SK-N-SH treated with all-trans-retinoic acid at 6 μM for 48 hours (cell line): ENCODE data around the gene COPS8.

Experiments
- ATAC-seq: fragments of 200-7000 bp; cut with Tn5 transposase; 3 replicates; pipeline ENCODE4 v1.9.1; 2020; ENCODE audit warnings: mild to moderate bottlenecking, moderate library complexity
- BACH2 ChIP-seq: fragments of 250-450 bp; sonication (Bioruptor Pico); IDR thresholded peaks from 2 replicates; pipeline ENCODE4 v1.9.0; 2021; ENCODE audit warnings: mild to moderate bottlenecking, borderline replicate concordance
- CSDC2 ChIP-seq: fragments of 250-450 bp; sonication (Bioruptor Pico); IDR thresholded peaks from 2 replicates; pipeline ENCODE4 v1.5.0; 2020; ENCODE audit warnings: mild to moderate bottlenecking, moderate library complexity
- ISL1 ChIP-seq: fragments of 250-450 bp; sonication (Bioruptor Pico); IDR thresholded peaks from 2 replicates; pipeline ENCODE4 v2.1.2; 2022; ENCODE audit warnings: mild to moderate bottlenecking, moderate library complexity
- OSR1 ChIP-seq: fragments of 250-450 bp; sonication (Bioruptor Pico); IDR thresholded peaks from 2 replicates; pipeline ENCODE4 v1.8.0; 2022; ENCODE audit warnings: moderate library complexity, mild to moderate bottlenecking, inconsistent platforms
- PPARA ChIP-seq: fragments of 250-450 bp; sonication (Bioruptor Pico); IDR thresholded peaks from 2 replicates; pipeline ENCODE4 v1.5.0; 2020; ENCODE audit warnings: mild to moderate bottlenecking, borderline replicate concordance
- RARB ChIP-seq: fragments of 250-450 bp; sonication (Bioruptor Pico); IDR thresholded peaks from 2 replicates; pipeline ENCODE4 v1.8.0; 2021; ENCODE audit warnings: mild to moderate bottlenecking, moderate library complexity
- SNAI2 ChIP-seq: fragments of 250-450 bp; sonication (Bioruptor Pico); IDR thresholded peaks from 2 replicates; pipeline ENCODE4 v1.5.0; 2020; ENCODE audit warnings: mild to moderate bottlenecking, moderate library complexity
- TCF4 ChIP-seq: fragments of 250-450 bp; sonication (Bioruptor Pico); IDR thresholded peaks from 2 replicates; pipeline ENCODE4 v1.8.0; 2021; ENCODE audit warnings: mild to moderate bottlenecking, moderate library complexity, borderline replicate concordance
- TOX ChIP-seq: fragments of 250-450 bp; sonication (Bioruptor Pico); IDR thresholded peaks from 2 replicates; pipeline ENCODE4 v1.8.0; 2021; ENCODE audit warnings: mild to moderate bottlenecking, moderate library complexity, borderline replicate concordance
- ZC3H10 ChIP-seq: fragments of 250-450 bp; sonication (Bioruptor Pico); IDR thresholded peaks from 2 replicates; pipeline ENCODE4 v1.5.1; 2021; ENCODE audit warnings: mild to moderate bottlenecking, moderate library complexity
- ZFP3 ChIP-seq: fragments of 250-450 bp; sonication (Bioruptor Pico); IDR thresholded peaks from 2 replicates; pipeline ENCODE4 v1.5.0; 2020; ENCODE audit warnings: mild to moderate bottlenecking, moderate library complexity
- ZFP30 ChIP-seq: fragments of 450-650 bp; formaldehyde crosslinking; IDR thresholded peaks from 2 replicates; pipeline ENCODE4 v1.5.0; 2022; ENCODE audit warnings: mild to moderate bottlenecking, moderate library complexity
- ZNF565 ChIP-seq: fragments of 450-650 bp; formaldehyde crosslinking; conservative IDR thresholded peaks from 2 replicates; pipeline ENCODE4 v1.5.0; 2020; ENCODE audit warnings: low read depth, mild to moderate bottlenecking, moderate library complexity
- ZNF70 ChIP-seq: fragments of 450-650 bp; formaldehyde crosslinking; IDR thresholded peaks from 2 replicates; pipeline ENCODE4 v1.5.0; 2020; ENCODE audit warnings: mild to moderate bottlenecking, moderate library complexity
- TF ChIP-seq, protein P1 (sequence below): fragments of 250-450 bp; sonication (Bioruptor Pico); IDR thresholded peaks from 2 replicates; pipeline ENCODE4 v1.5.1; 2020; ENCODE audit warnings: low read depth, mild to moderate bottlenecking, moderate library complexity
- TF ChIP-seq, protein P2 (sequence below): fragments of 250-450 bp; sonication (Bioruptor Pico); IDR thresholded peaks from 2 replicates; pipeline ENCODE4 v1.5.0; 2020; ENCODE audit warnings: mild to moderate bottlenecking, moderate library complexity
- TF ChIP-seq, protein P3 (sequence below): fragments of 250-450 bp; sonication (Bioruptor Pico); IDR thresholded peaks from 2 replicates; pipeline ENCODE4 v1.8.0; 2021; ENCODE audit warnings: low read depth, mild to moderate bottlenecking, moderate library complexity, borderline replicate concordance

The COPS8 gene

DNA sequence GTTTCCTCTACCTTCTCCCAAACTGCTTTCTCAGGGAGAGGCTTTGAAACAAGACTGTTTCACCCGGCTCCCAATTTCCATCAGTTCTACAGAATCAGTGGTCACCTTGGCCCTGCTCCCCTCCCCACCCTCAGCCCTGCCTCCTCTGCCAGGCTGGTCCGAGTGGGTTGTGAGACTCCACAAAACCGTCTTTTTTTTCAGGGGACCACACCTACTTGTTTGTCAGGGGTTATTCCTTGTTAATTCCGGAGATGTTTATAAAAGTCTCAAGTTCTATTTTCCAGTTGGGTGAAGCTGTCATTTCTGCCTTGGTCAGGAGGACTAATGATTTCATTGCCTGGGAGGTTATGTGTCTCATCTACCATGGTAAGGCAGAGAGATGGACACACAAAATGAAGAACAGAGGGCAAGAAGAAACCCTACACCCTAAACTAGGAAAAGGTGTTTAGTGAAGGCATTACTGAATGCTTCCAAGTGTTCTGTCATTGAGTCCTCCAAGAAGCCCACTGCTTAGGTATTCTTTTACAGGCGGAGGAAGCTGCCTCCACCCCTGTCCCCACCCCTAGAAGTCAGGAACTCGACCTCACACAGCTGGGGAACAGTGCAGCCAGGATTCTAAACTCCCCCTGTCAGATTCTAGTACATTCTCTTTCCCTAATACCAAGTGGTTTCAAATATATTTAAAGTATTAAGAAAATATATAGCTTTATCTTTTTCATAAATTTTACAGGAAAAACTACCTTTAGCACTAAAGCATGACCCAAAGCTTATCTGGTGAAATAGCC is 46.3 kb downstream of the COPS8 start (continued):
- TF ChIP-seq, protein P1, sequence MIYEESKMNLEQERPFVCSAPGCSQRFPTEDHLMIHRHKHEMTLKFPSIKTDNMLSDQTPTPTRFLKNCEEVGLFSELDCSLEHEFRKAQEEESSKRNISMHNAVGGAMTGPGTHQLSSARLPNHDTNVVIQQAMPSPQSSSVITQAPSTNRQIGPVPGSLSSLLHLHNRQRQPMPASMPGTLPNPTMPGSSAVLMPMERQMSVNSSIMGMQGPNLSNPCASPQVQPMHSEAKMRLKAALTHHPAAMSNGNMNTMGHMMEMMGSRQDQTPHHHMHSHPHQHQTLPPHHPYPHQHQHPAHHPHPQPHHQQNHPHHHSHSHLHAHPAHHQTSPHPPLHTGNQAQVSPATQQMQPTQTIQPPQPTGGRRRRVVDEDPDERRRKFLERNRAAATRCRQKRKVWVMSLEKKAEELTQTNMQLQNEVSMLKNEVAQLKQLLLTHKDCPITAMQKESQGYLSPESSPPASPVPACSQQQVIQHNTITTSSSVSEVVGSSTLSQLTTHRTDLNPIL (CRISPR knock-in tag): no peak
- no peak for TF ChIP-seq SNAI2 (CRISPR knock-in tag)
- TF ChIP-seq TOX (CRISPR knock-in tag): no peak

DNA sequence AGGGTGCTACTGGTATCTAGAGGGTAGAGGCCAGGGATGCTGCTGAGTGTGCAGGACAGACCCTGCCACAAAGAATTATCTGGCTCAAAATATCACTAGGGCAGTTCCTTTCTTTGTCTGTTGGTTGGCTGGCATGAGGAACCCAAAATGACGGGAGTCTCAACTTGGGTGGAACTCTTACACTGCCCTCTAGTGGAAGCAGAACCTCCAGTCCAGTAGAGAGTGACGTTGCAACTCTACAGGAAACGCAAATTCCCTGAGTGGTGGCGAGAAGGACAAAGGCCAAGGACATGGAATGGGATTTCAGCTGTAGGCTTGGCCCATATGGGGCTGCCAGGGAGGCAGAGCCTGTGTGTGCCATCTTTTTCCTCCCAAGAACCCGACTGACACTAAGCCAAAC is 47.1 kb downstream of the COPS8 start:
- TF ChIP-seq BACH2 (CRISPR knock-in tag) (no peak), ZNF70 (CRISPR knock-in tag) (no peak), OSR1 (CRISPR knock-in tag) (no peak), CSDC2 (CRISPR knock-in tag) (no peak), ZFP30 (CRISPR knock-in tag) (no peak), SNAI2 (CRISPR knock-in tag) (no peak), PPARA (no peak), RARB (no peak)
- no peak for ATAC-seq

DNA sequence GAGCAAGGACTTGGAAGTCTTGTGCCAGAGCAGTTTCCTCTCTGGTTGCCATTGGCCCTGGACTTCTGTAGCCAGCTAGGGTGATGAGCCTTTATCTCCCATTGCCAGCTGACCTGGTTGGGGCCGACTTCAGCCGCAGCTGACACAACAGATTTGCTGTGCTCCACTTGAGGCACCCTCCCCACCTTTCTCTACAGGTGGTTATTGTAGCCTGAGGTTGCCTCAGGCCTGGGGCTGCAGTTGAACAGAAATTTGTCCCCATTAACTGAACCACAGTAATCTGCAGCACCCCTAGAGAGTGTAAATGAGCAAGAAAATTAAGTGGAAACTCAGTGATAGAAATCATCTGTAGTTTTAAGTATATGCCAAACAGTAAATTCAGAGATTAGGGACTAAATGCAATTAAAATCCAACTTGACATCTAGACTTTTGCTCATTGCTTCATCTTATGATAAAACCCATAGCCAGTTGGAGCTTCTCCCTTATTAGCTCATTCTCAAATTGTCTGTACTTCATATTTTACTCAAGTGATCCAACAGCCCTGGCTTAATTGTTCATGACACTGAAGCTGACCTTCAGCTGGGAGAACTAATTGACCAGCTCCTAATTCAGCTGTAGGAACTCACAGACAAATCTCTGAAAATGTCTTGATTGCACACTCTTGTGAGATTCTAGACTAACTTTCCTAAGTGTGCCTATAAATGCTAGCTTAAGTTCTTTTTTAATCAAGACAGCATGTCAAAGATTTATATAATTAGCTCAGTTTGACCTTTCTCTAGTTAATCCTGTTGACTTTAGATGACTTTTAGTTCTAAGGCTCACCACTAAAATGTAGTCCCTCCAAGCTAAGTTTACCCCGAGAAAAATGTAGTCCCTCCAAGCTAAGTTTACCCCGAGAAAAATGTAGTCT is 48.9 kb downstream of the COPS8 start:
- TF ChIP-seq TCF4 (CRISPR knock-in tag) (no peak), CSDC2 (CRISPR knock-in tag) (no peak), ISL1 (no peak), BACH2 (CRISPR knock-in tag) (no peak), ZNF565 (CRISPR knock-in tag) (no peak), ZFP3 (CRISPR knock-in tag) (no peak)
- TF ChIP-seq, protein P2, sequence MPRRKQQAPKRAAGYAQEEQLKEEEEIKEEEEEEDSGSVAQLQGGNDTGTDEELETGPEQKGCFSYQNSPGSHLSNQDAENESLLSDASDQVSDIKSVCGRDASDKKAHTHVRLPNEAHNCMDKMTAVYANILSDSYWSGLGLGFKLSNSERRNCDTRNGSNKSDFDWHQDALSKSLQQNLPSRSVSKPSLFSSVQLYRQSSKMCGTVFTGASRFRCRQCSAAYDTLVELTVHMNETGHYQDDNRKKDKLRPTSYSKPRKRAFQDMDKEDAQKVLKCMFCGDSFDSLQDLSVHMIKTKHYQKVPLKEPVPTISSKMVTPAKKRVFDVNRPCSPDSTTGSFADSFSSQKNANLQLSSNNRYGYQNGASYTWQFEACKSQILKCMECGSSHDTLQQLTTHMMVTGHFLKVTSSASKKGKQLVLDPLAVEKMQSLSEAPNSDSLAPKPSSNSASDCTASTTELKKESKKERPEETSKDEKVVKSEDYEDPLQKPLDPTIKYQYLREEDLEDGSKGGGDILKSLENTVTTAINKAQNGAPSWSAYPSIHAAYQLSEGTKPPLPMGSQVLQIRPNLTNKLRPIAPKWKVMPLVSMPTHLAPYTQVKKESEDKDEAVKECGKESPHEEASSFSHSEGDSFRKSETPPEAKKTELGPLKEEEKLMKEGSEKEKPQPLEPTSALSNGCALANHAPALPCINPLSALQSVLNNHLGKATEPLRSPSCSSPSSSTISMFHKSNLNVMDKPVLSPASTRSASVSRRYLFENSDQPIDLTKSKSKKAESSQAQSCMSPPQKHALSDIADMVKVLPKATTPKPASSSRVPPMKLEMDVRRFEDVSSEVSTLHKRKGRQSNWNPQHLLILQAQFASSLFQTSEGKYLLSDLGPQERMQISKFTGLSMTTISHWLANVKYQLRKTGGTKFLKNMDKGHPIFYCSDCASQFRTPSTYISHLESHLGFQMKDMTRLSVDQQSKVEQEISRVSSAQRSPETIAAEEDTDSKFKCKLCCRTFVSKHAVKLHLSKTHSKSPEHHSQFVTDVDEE (CRISPR knock-in tag): no peak
- TF ChIP-seq, protein P3, sequence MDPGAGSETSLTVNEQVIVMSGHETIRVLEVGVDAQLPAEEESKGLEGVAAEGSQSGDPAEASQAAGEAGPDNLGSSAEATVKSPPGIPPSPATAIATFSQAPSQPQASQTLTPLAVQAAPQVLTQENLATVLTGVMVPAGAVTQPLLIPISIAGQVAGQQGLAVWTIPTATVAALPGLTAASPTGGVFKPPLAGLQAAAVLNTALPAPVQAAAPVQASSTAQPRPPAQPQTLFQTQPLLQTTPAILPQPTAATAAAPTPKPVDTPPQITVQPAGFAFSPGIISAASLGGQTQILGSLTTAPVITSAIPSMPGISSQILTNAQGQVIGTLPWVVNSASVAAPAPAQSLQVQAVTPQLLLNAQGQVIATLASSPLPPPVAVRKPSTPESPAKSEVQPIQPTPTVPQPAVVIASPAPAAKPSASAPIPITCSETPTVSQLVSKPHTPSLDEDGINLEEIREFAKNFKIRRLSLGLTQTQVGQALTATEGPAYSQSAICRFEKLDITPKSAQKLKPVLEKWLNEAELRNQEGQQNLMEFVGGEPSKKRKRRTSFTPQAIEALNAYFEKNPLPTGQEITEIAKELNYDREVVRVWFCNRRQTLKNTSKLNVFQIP (CRISPR knock-in tag): no peak
- TF ChIP-seq, protein P1 (CRISPR knock-in tag): no peak
- TF ChIP-seq, all 23 proteins: peak for 0
- ATAC-seq: no peak

DNA sequence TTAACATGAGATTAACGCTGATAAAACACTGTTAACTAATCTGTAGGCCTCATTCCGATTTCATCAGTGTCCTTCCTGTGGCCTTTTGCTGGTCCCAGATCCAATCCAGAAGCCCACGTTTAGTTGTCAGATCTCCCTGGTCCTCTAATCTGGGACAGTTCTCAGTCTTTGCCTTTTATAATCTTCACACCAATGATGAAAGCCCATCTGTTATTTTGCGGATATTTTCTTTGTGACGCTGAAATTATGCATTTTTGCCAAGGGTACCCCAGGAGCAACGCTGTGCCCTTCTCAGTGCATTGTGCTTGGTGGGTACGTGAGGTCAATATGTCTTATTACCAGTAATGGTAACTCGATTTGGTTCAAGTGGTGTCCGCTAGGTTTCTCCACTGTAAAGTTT is 51.1 kb downstream of the COPS8 start:
- ATAC-seq: no peak
- no peak for TF ChIP-seq ZFP3 (CRISPR knock-in tag)
- no peak for TF ChIP-seq ZFP30 (CRISPR knock-in tag)
- no peak for TF ChIP-seq ZC3H10
- no peak for TF ChIP-seq TCF4 (CRISPR knock-in tag)
- TF ChIP-seq, protein P3 (CRISPR knock-in tag): no peak
- no peak for TF ChIP-seq SNAI2 (CRISPR knock-in tag)
- TF ChIP-seq ZNF565 (CRISPR knock-in tag): no peak
- TF ChIP-seq, all 23 proteins: peak for 0
